Tibial artery (tissue), 4 donors: ENCODE data around the gene MYO6.

Experiments used
- DNase-seq, 2 donors: peaks; one replicate each; pipeline ENCODE4 v3.0.0-alpha.2; 2019
- H3K27ac ChIP-seq, 2 donors: fragments of 200-600 bp; sonication (generic) in 1 of 2; 1 replicate in 1 of 2; 2 replicates in 1 of 2; pipeline ENCODE4 v1.5.1; 2018 to 2019; ENCODE audit warnings: mild to moderate bottlenecking in 1 of 2
- H3K27me3 ChIP-seq, 2 donors: fragments of 200-600 bp; sonication (generic) in 1 of 2; one replicate each; pipeline versions ENCODE4 v1.5.1 to v1.6.0; 2016 to 2019
- H3K36me3 ChIP-seq, 3 donors: fragments of 200-600 bp; sonication (generic) in 2 of 3; one replicate each; pipeline ENCODE4 v1.5.1; 2016 to 2019; ENCODE audit warnings: mild to moderate bottlenecking in 2 of 3
- H3K4me1 ChIP-seq, 4 donors: fragments of 200-600 bp; sonication (generic) in 2 of 4; 1 replicate in 3 of 4; 2 replicates in 1 of 4; pipeline ENCODE4 v1.5.1; 2016 to 2019
- H3K4me3 ChIP-seq, 2 donors: fragments of 200-600 bp; sonication (generic) in 1 of 2; 1 replicate in 1 of 2; 2 replicates in 1 of 2; pipeline ENCODE4 v1.5.1; 2018 to 2019; ENCODE audit warnings: mild to moderate bottlenecking in 2 of 2
- H3K9me3 ChIP-seq, 3 donors: fragments of 200-600 bp; sonication (generic) in 1 of 3; one replicate each; pipeline ENCODE4 v1.5.1; 2016 to 2019
- CTCF ChIP-seq, 2 experiments: fragments of 200-600 bp in 1 of 2; fragments of 450-650 bp in 1 of 2; IDR thresholded peaks; one replicate each; pipeline ENCODE4 v1.5.1; 2017 to 2019; ENCODE audit warnings: antibody characterized with exemption in 2 of 2, mild to moderate bottlenecking in 1 of 2, moderate library complexity in 1 of 2
- intact Hi-C: fragments of 100-400 bp; cut with DNase I; formaldehyde crosslinking; loops from one replicate; pipeline ENCODE4 v1.15.0; 2023; ENCODE audit warnings: low total_unique reads

MYO6 gene

GRCh38 chr6:75848274-75848673 lies 99.2 kb downstream of the MYO6 start:
- no peaks in the 10 kb centered on the region for H3K27me3 ChIP-seq
- no peak overlapping the region for H3K4me3 ChIP-seq
- intact Hi-C loops: no loop called here
- no peaks in the 10 kb centered on the region for H3K36me3 ChIP-seq
- H3K27ac ChIP-seq: no peak overlapping the region
- no peak for DNase-seq
- H3K9me3 ChIP-seq: no peaks in the 10 kb centered on the region
- H3K4me1 ChIP-seq: peaks cover 0 to 30% (median 7%) of the 10 kb centered on the region in 4 donors
- TF ChIP-seq CTCF (IDR thresholded peaks at IDR 0.05): no peak

GRCh38 chr6:75849329-75850025 lies 100.4 kb downstream of the MYO6 start:
- no peak for DNase-seq
- no peak overlapping the region for H3K27ac ChIP-seq
- TF ChIP-seq CTCF (IDR thresholded peaks at IDR 0.05): no peak
- H3K36me3 ChIP-seq: no peaks in the 10 kb centered on the region
- no peak overlapping the region for H3K4me3 ChIP-seq
- intact Hi-C loops: no loop called here
- no peaks in the 10 kb centered on the region for H3K9me3 ChIP-seq
- H3K4me1 ChIP-seq: peaks cover 0 to 30% (median 7%) of the 10 kb centered on the region in 4 donors
- H3K27me3 ChIP-seq: no peaks in the 10 kb centered on the region

GRCh38 chr6:75850026-75850833 lies 101.2 kb downstream of the MYO6 start:
- H3K36me3 ChIP-seq: no peaks in the 10 kb centered on the region
- no peak for TF ChIP-seq CTCF (IDR thresholded peaks at IDR 0.05)
- intact Hi-C loops: no loop called here
- no peak overlapping the region for H3K4me3 ChIP-seq
- H3K27me3 ChIP-seq: no peaks in the 10 kb centered on the region
- H3K27ac ChIP-seq: no peak overlapping the region
- DNase-seq: no peak
- peaks cover 0 to 30% (median 7%) of the 10 kb centered on the region in 4 donors for H3K4me1 ChIP-seq
- no peaks in the 10 kb centered on the region for H3K9me3 ChIP-seq

GRCh38 chr6:75852721-75853120 lies 103.7 kb downstream of the MYO6 start:
- TF ChIP-seq CTCF (IDR thresholded peaks at IDR 0.05): no peak
- peaks cover 0 to 9% (median 0%) of the 10 kb centered on the region in 3 donors for H3K36me3 ChIP-seq
- H3K4me3 ChIP-seq: no peak overlapping the region
- H3K9me3 ChIP-seq: no peaks in the 10 kb centered on the region
- no peaks in the 10 kb centered on the region for H3K27me3 ChIP-seq
- intact Hi-C loops: no loop called here
- peaks cover 0 to 30% (median 7%) of the 10 kb centered on the region in 4 donors for H3K4me1 ChIP-seq
- DNase-seq: no peak
- no peak overlapping the region for H3K27ac ChIP-seq

- peaks cover 0 to 9% (median 0%) of the 10 kb centered on the region in 3 donors for H3K36me3 ChIP-seq
- peaks cover 0 to 29% (median 5%) of the 10 kb centered on the region in 4 donors for H3K4me1 ChIP-seq
- H3K4me3 ChIP-seq: no peak overlapping the region
- H3K9me3 ChIP-seq: no peaks in the 10 kb centered on the region
- intact Hi-C loops: no loop called here
- H3K27me3 ChIP-seq: no peaks in the 10 kb centered on the region
- DNase-seq: no peak
- no peak overlapping the region for H3K27ac ChIP-seq
- TF ChIP-seq CTCF (IDR thresholded peaks at IDR 0.05): no peak
Observed at GRCh38 chr6:75853806-75854205, 104.8 kb downstream of the MYO6 start.
